GM21360 (cell line): ENCODE data around the gene ZNF302.

Experiments
- ATAC-seq: cut with Tn5 transposase; IDR thresholded peaks from one replicate; pipeline ENCODE4 v1.9.1; 2021; ENCODE audit warnings: mild to moderate bottlenecking, moderate library complexity; ENCODE audit not compliant: unreplicated experiment

The ZNF302 gene

GRCh38 chr19:34731019-34731829 is 53.7 kb downstream of the ZNF302 start:
- no peak for ATAC-seq

GRCh38 chr19:34731964-34732363 is 54.5 kb downstream of the ZNF302 start:
- no peak for ATAC-seq

- no peak for ATAC-seq
Measured at GRCh38 chr19:34732612-34733211, 55.2 kb downstream of the ZNF302 start.

- ATAC-seq, result peak; percentile 9
Measured at GRCh38 chr19:34733266-34733745, 55.8 kb downstream of the ZNF302 start.

- ATAC-seq, result peak; percentile 68
Measured at GRCh38 chr19:34733746-34734536, 56.5 kb downstream of the ZNF302 start, which contains the start of gene ZNF181. TSS of gene ZNF181 (plus strand) at chr19:34734243. CDS start at chr19:34735038, 795 bp downstream.

- ATAC-seq, result no peak
Measured at GRCh38 chr19:34734537-34735103, 57.1 kb downstream of the ZNF302 start.
